Mucosa of descending colon (tissue), 3 donors: ENCODE results near the gene BAX. TPM values are rescaled to one million over a fixed set of nuclear protein-coding genes. Genes with fewer than 3 reads are reported as not detected.
A peak's percentile ranks its signal among the peaks of the same experiment; 100 is the strongest.
"Not testable (repeated sequence)": the region's sequence is repeated elsewhere in the genome, so short reads cannot be mapped to it uniquely, and the experiment has no call there.

Source experiments
- ATAC-seq: fragments of 200-7000 bp; cut with Tn5 transposase; one replicate; pipeline ENCODE4 v1.9.1; 2020; ENCODE audit warnings: mild to moderate bottlenecking, moderate library complexity
- DNase-seq, 3 donors: peaks; one replicate each; pipeline ENCODE4 v3.0.0-alpha.2; 2020
- H3K36me3 ChIP-seq: fragments of 200-600 bp; one replicate; pipeline ENCODE4 v1.8.0; 2021; ENCODE audit warnings: low read depth, mild to moderate bottlenecking
- H3K4me1 ChIP-seq: fragments of 200-600 bp; one replicate; pipeline ENCODE4 v1.8.0; 2021; ENCODE audit warnings: low read depth, mild to moderate bottlenecking
- H3K4me3 ChIP-seq: fragments of 200-600 bp; one replicate; pipeline ENCODE4 v1.8.0; 2021; ENCODE audit warnings: mild to moderate bottlenecking
- H3K9me3 ChIP-seq: fragments of 200-600 bp; one replicate; pipeline ENCODE4 v1.8.0; 2021; ENCODE audit warnings: mild to moderate bottlenecking
- CTCF ChIP-seq: fragments of 200-600 bp; IDR thresholded peaks from one replicate; pipeline ENCODE4 v1.8.0; 2022; ENCODE audit warnings: antibody characterized with exemption, mild to moderate bottlenecking
- intact Hi-C, 2 donors: fragments of 100-400 bp; cut with DNase I in 1 of 2; cut with micrococcal nuclease in 1 of 2; formaldehyde crosslinking; loops; one replicate each; pipeline versions ENCODE4 v1.11.0 to v1.11.1; 2022; cut with DNase I, micrococcal nuclease
- total RNA-seq, 3 donors: library from RNA; stranded (reverse); fragmentation: NEBNext Ultra II Directional in 2 of 3; extraction: Animal tissue kit (Norgen Biotek cat#: 25700) in 2 of 3; gene quantifications; one replicate each; pipeline versions ENCODE4 v1.2.1 to v1.2.4, GENCODE V29; 2021 to 2023
- donor health status: DM: no; HTN: no; CAD: no; lungs with moderate emphysema.
- donor health status: DM: no; HTN: no; CAD: no.
- donor health status: DM: no; HTN: yes; CAD: no.

The BAX gene
- total RNA-seq, 3 donors from 2014 or later: 90.2 to 128 (median 125) TPM

GRCh38 chr19:48926909-48927308, 27.8 kb upstream of the BAX start:
- Histone ChIP-seq H3K4me1 (peaks cover 4% of the 10 kb centered on the region), H3K9me3 (no peaks in the 10 kb centered on the region), H3K4me3 (no peak overlapping the region), H3K36me3 (no peaks in the 10 kb centered on the region)
- intact Hi-C loops: no loop called here
- ATAC-seq (peak; percentile 57), DNase-seq (peak in 1 of 3 donors; percentile 34)
- TF ChIP-seq CTCF: no peak

- H3K4me1 ChIP-seq, intact Hi-C loops, H3K9me3 ChIP-seq, DNase-seq, H3K36me3 ChIP-seq, H3K4me3 ChIP-seq, ATAC-seq: not testable (repeated sequence)
Measured at GRCh38 chr19:48927692-48928091, 27.0 kb upstream of the BAX start.

- ATAC-seq (peak; percentile 26), DNase-seq (no peak)
- intact Hi-C loops: no loop called here
- no peak for TF ChIP-seq CTCF
- H3K4me3 ChIP-seq: no peak overlapping the region
- no peaks in the 10 kb centered on the region for H3K9me3 ChIP-seq
- peaks cover 8% of the 10 kb centered on the region for H3K4me1 ChIP-seq
- H3K36me3 ChIP-seq: no peaks in the 10 kb centered on the region
Measured at GRCh38 chr19:48928164-48929025, 26.3 kb upstream of the BAX start.

GRCh38 chr19:48933382-48933932, 21.2 kb upstream of the BAX start, which contains the start of gene DHDH:
TSS of gene DHDH (plus strand) at chr19:48933699. CDS start at chr19:48933722, 23 bp downstream.
- Histone ChIP-seq H3K36me3 (no peaks in the 10 kb centered on the region), H3K4me3 (no peak within 1 kb of the TSS), H3K4me1 (peaks cover 12% of the 10 kb centered on the region), H3K9me3 (no peaks in the 10 kb centered on the region)
- intact Hi-C loops: no loop called here
- TF ChIP-seq CTCF: no peak
- DNase-seq (peak; percentile 91 to 92 (median 91)), ATAC-seq (peak; percentile 99)

- intact Hi-C loops: no loop called here
- no peak for ATAC-seq
- TF ChIP-seq CTCF: no peak
- DNase-seq: no peak
- Histone ChIP-seq H3K9me3 (no peaks in the 10 kb centered on the region), H3K36me3 (no peaks in the 10 kb centered on the region), H3K4me1 (peaks cover 12% of the 10 kb centered on the region), H3K4me3 (no peak overlapping the region)
Measured at GRCh38 chr19:48934837-48935236, 19.8 kb upstream of the BAX start.

- no peak for TF ChIP-seq CTCF
- H3K36me3 ChIP-seq: no peaks in the 10 kb centered on the region
- ATAC-seq: no peak
- peaks cover 12% of the 10 kb centered on the region for H3K4me1 ChIP-seq
- intact Hi-C loops: no loop called here
- no peak for DNase-seq
- H3K9me3 ChIP-seq: peaks cover 3% of the 10 kb centered on the region
- H3K4me3 ChIP-seq: no peak overlapping the region
Measured at GRCh38 chr19:48935864-48936263, 18.8 kb upstream of the BAX start.
